Cardiac muscle cell (in vitro differentiated cells and primary cell): Measurements from ENCODE around the gene CYTH4. TPM values are rescaled to one million over a fixed set of nuclear protein-coding genes. Genes with fewer than 3 reads are reported as not detected.
A peak's percentile ranks its signal among the peaks of the same experiment; 100 is the strongest.

Experiments used
- DNase-seq, 2 donors: peaks; one replicate each; pipeline versions ENCODE4 v3.0.0 to v3.0.0-alpha.2; 2010 to 2017; ENCODE audit warnings: low read depth in 1 of 2, low spot score in 1 of 2
- H3K27ac ChIP-seq: fragments of 200-600 bp; sonication (generic); 2 replicates; pipeline ENCODE4 v1.5.1; 2016
- H3K27me3 ChIP-seq: fragments of 200-600 bp; sonication (generic); 2 replicates; pipeline ENCODE4 v1.6.0; 2016; ENCODE audit warnings: control low read depth
- H3K36me3 ChIP-seq: fragments of 200-600 bp; sonication (generic); 2 replicates; pipeline ENCODE4 v1.5.1; 2016; ENCODE audit warnings: control low read depth
- H3K4me1 ChIP-seq: fragments of 200-600 bp; sonication (generic); 2 replicates; pipeline ENCODE4 v1.8.1; 2017; ENCODE audit warnings: low read depth, mild to moderate bottlenecking, mixed run types
- H3K4me3 ChIP-seq: fragments of 200-600 bp; sonication (generic); 2 replicates; pipeline ENCODE4 v1.5.1; 2016; ENCODE audit warnings: mild to moderate bottlenecking
- H3K9me3 ChIP-seq: fragments of 200-600 bp; sonication (generic); 2 replicates; pipeline ENCODE4 v1.5.1; 2017; ENCODE audit warnings: low read depth, mild to moderate bottlenecking, control low read depth
- CTCF ChIP-seq: IDR thresholded peaks from 2 replicates; pipeline ENCODE4 v1.5.1; 2012; ENCODE audit warnings: low read depth, mild to moderate bottlenecking, low read length
- polyA plus RNA-seq: library from polyadenylated mRNA; unstranded; fragments of >200 nt; fragmentation: Nextera tagmentation; extraction: Ambion mirVana; gene quantifications from 2 replicates; pipeline ENCODE4 v1.2.1, GENCODE V29; 2016
- total RNA-seq: library from RNA; depleted of rRNA; stranded (reverse); fragments of >200 nt; gene quantifications from 2 replicates; pipeline ENCODE4 v1.2.3, GENCODE V29; 2016

The CYTH4 gene
- total and polyA plus RNA-seq, 2 experiments from 2014 or later: not detected

DNA sequence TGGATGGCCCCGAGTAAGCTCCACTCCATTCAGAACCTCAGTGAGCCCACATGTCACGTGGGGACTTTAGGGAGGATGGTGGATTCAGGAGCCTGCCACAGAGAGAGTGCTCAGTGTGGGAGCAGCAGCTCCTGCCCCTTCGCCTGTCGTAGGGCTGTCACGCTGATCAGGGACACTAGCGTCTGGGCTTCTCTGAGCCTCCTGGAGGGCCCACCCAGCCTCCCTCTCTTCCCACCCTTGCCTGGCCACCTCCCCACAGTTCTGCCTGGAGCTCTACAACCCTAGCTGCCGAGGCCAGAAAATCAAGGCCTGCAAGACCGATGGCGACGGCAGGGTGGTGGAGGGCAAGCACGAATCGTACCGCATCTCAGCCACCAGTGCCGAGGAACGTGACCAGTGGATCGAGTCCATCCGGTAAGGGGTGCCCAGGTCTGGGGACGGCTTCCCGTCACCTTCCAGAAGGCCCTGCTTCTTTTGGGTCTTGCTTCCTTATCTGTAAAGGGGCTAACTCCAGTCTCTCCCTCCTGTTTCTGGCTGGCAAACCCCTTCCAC lies 29.5 kb downstream of the CYTH4 start:
- Histone ChIP-seq H3K27ac (no peak overlapping the region), H3K36me3 (no peaks in the 10 kb centered on the region), H3K4me3 (no peak overlapping the region), H3K9me3 (no peaks in the 10 kb centered on the region), H3K27me3 (no peaks in the 10 kb centered on the region), H3K4me1 (peaks cover 10% of the 10 kb centered on the region)
- no peak for TF ChIP-seq CTCF
- no peak for DNase-seq

DNA sequence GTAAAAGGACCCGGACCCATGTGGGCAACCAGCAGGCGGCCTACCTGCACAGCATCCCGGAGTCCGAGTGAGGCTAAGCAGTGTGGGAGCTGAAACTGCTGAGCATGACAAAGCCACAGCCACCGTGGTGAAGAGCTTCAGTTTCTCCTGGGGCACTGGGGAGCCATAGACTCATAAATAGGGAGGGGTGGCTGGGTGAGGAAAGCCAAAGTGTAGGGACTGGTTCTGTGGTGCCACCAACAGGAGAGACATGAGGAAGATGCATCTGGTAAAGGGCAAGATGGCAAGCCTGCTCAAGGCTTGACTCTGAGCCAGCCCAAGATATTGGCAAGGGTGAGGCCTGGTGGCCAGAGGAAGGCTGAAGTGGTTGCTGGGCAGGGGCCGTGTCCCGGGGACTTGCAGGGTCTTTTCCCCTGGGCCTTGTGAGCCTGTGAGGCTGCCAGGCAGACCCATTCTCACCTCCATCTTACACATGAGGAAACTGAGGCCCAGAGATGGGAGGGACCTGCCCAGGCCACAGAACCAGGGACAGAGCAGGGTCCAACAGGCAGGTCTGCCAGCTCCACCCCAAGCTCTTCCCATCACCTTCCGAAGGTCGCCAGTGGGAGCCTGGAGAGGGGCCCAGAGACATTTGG lies 30.4 kb downstream of the CYTH4 start:
- no peaks in the 10 kb centered on the region for H3K9me3 ChIP-seq
- no peaks in the 10 kb centered on the region for H3K36me3 ChIP-seq
- H3K4me1 ChIP-seq: peaks cover 3% of the 10 kb centered on the region
- no peak for DNase-seq
- no peak overlapping the region for H3K4me3 ChIP-seq
- no peaks in the 10 kb centered on the region for H3K27me3 ChIP-seq
- no peak overlapping the region for H3K27ac ChIP-seq
- no peak for TF ChIP-seq CTCF

GRCh38 chr22:37313376-37314314 lies 31.3 kb downstream of the CYTH4 start:
- Histone ChIP-seq H3K4me1 (no peaks in the 10 kb centered on the region), H3K36me3 (no peaks in the 10 kb centered on the region), H3K27ac (no peak overlapping the region), H3K4me3 (no peak overlapping the region), H3K27me3 (no peaks in the 10 kb centered on the region), H3K9me3 (no peaks in the 10 kb centered on the region)
- no peak for TF ChIP-seq CTCF
- peak in 1 of 2 donors; percentile 37 for DNase-seq

GRCh38 chr22:37314315-37315074 lies 32.2 kb downstream of the CYTH4 start:
- Histone ChIP-seq H3K9me3 (no peaks in the 10 kb centered on the region), H3K36me3 (no peaks in the 10 kb centered on the region), H3K4me3 (no peak overlapping the region), H3K27me3 (no peaks in the 10 kb centered on the region), H3K4me1 (no peaks in the 10 kb centered on the region), H3K27ac (no peak overlapping the region)
- DNase-seq: peak in 1 of 2 donors; percentile 44
- no peak for TF ChIP-seq CTCF

DNA sequence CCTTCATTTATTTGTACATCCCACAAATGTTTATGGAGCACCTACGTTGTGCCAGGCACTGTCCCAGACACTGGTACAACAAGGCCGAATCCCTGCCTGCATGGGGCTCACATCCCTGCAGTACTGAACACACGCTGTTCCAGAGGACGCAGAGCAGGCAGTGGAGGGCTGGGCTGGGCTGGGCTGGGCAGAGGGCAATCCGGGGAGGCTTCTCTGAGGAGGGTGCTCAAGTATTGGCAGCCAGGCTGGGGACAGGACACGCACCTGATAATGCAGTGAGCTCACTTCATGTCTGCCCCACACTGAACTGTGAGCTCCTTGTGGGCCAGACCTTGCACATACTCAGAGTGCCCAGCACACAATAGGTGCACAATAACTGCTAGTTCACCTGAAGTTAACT lies 34.1 kb downstream of the CYTH4 start:
- DNase-seq: no peak
- no peak overlapping the region for H3K4me3 ChIP-seq
- TF ChIP-seq CTCF: no peak
- H3K9me3 ChIP-seq: no peaks in the 10 kb centered on the region
- H3K36me3 ChIP-seq: no peaks in the 10 kb centered on the region
- H3K4me1 ChIP-seq: no peaks in the 10 kb centered on the region
- peaks cover 7% of the 10 kb centered on the region for H3K27me3 ChIP-seq
- H3K27ac ChIP-seq: no peak overlapping the region
